ENCODE measurements around the gene DOCK3. TPM values are rescaled to one million over a fixed set of nuclear protein-coding genes. Genes with fewer than 3 reads are reported as not detected.

DOCK3 gene
- total RNA-seq, 3 donors from 2014 or later (not counting 1 experiment from before 2014, with no cell fraction given): 1.4 to 2.4 (median 1.7) TPM

DNA sequence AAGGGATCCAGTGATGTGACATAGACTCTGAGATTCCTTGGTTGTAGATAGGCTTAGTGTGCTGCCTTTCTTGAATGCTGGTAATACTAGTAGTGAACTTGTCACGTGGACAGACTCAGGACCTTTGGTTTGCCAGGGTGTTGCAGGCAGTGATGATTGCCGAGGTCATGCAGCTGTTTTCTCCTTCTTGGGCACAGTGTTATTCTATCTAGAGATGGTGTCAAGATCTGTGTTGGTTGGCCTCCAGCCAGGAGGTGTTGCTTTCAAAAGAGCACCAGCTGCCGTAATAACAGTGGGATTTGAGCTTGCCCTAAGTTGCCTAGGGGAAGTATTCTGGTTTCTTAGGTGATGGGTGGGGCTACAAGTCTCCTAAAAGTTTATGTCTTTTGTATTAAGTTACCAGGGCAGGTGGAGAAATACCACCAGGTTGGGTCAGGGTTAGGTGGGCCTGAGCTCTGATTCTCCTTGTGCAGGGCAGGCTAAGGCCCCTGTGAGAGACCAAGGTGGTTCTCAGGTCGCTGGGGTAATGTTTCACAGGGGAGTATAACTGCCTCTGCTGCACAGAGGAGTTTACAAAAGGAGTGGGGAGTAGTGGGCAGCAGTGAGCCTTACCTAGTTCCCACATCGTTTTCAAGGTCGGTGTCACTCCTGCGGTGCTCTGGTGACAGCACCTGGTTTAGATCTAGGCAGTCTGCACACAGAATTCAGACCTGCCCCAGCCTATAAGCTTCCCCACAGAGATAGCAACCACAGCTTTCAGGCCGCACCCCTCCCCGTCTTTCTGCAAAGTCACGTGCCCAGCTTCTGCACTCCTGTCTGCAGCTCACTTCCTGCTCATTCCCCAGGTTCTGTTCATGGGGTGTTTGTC lies 350.3 kb downstream of the DOCK3 start:
- TF ChIP-seq, protein P1, sequence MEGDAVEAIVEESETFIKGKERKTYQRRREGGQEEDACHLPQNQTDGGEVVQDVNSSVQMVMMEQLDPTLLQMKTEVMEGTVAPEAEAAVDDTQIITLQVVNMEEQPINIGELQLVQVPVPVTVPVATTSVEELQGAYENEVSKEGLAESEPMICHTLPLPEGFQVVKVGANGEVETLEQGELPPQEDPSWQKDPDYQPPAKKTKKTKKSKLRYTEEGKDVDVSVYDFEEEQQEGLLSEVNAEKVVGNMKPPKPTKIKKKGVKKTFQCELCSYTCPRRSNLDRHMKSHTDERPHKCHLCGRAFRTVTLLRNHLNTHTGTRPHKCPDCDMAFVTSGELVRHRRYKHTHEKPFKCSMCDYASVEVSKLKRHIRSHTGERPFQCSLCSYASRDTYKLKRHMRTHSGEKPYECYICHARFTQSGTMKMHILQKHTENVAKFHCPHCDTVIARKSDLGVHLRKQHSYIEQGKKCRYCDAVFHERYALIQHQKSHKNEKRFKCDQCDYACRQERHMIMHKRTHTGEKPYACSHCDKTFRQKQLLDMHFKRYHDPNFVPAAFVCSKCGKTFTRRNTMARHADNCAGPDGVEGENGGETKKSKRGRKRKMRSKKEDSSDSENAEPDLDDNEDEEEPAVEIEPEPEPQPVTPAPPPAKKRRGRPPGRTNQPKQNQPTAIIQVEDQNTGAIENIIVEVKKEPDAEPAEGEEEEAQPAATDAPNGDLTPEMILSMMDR (IDR thresholded peaks at IDR 0.05): no peak
- peak; percentile 75 to 90 for DNase-seq
- no peaks in the 10 kb centered on the region for H3K9me3 ChIP-seq (ENCODE audit: control insufficient read depth, insufficient read depth, low read length)
- H3K4me1 Mint-ChIP-seq: peaks cover 51 to 76% of the 10 kb centered on the region in 2 donors
- intact Hi-C loops (cut with micrococcal nuclease): no loop called here
- ATAC-seq: peak; percentile 80 to 92 (median 88)
- no peaks in the 10 kb centered on the region for H3K27me3 ChIP-seq (ENCODE audit: control insufficient read depth, insufficient read depth, low read length)
- WGBS (ENCODE audit: insufficient coverage): 5% methylated on average over 10 of the region's 10 CpGs
- no peaks in the 10 kb centered on the region for H3K27me3 Mint-ChIP-seq (ENCODE audit: low read depth in 2 of 2)
- peaks cover 24% of the 10 kb centered on the region for H3K4me1 ChIP-seq (ENCODE audit: control insufficient read depth, insufficient read depth, low read length)
- H3K4me3 Mint-ChIP-seq: peak overlapping the region; percentile 79
- H3K4me3 ChIP-seq (ENCODE audit: low read length): peak overlapping the region; percentile 9
- H3K9me3 Mint-ChIP-seq: peaks cover 3 to 10% of the 10 kb centered on the region in 2 donors
- H3K36me3 ChIP-seq (ENCODE audit: control insufficient read depth, insufficient read depth, low read length): no peaks in the 10 kb centered on the region
- peak overlapping the region; percentile 90 for H3K27ac ChIP-seq (ENCODE audit: low read length)
- peaks cover 40% of the 10 kb centered on the region for H3K36me3 Mint-ChIP-seq
- peak overlapping the region; percentile 90 for H3K27ac Mint-ChIP-seq

- Histone ChIP-seq H3K27me3 (ENCODE audit: control insufficient read depth, insufficient read depth, low read length) (no peaks in the 10 kb centered on the region), H3K4me3 (ENCODE audit: low read length) (no peak overlapping the region), H3K27ac (ENCODE audit: low read length) (no peak overlapping the region), H3K4me1 (ENCODE audit: control insufficient read depth, insufficient read depth, low read length) (no peaks in the 10 kb centered on the region), H3K9me3 (ENCODE audit: control insufficient read depth, insufficient read depth, low read length) (no peaks in the 10 kb centered on the region), H3K36me3 (ENCODE audit: control insufficient read depth, insufficient read depth, low read length) (no peaks in the 10 kb centered on the region)
- intact Hi-C loops (cut with micrococcal nuclease): no loop called here
- H3K4me3 Mint-ChIP-seq: no peak overlapping the region
- ATAC-seq: no peak
- H3K27me3 Mint-ChIP-seq (ENCODE audit: low read depth in 2 of 2): peaks cover 8 to 9% of the 10 kb centered on the region in 2 donors
- H3K36me3 Mint-ChIP-seq: peaks cover 35% of the 10 kb centered on the region
- TF ChIP-seq, protein P1 (IDR thresholded peaks at IDR 0.05): no peak
- peaks cover 0 to 6% of the 10 kb centered on the region in 2 donors for H3K9me3 Mint-ChIP-seq
- 67% methylated on average over 2 of the region's 3 CpGs for WGBS (ENCODE audit: insufficient coverage)
- DNase-seq: no peak
- no peak overlapping the region for H3K27ac Mint-ChIP-seq
- peaks cover 18 to 35% of the 10 kb centered on the region in 2 donors for H3K4me1 Mint-ChIP-seq
Measured at GRCh38 chr3:51031666-51032065, 356.9 kb downstream of the DOCK3 start.

DNA sequence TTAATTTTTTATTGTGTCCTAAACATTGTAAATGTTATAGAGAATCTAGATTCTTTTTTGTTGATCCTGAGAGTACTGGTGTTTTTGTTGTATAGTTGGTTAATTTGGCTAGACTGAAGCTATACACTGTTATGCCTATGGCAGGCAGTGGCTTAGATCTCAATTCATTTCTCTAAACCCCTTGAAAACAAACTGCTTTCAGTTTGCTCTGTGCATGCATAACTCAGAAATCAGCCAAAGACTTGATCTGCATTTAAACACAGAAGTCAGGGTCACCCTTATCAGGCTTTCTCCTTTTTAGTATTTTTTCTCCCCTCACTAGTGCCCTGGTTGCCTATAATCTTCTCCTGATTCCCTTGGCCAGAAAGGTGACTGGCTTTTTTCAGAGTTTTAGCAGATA lies 360.9 kb downstream of the DOCK3 start:
- Mint-ChIP-seq H3K9me3 (peaks cover 2 to 3% of the 10 kb centered on the region in 2 donors), H3K27ac (no peak overlapping the region)
- ATAC-seq: no peak

More for the DNA sequence above, 360.9 kb downstream of the DOCK3 start:
- DNase-seq: no peak
- Mint-ChIP-seq H3K36me3 (peaks cover 20% of the 10 kb centered on the region), H3K27me3 (ENCODE audit: low read depth in 2 of 2) (peaks cover 20 to 22% of the 10 kb centered on the region in 2 donors), H3K4me1 (no peaks in the 10 kb centered on the region), H3K4me3 (no peak overlapping the region)
- Histone ChIP-seq H3K27ac (ENCODE audit: low read length) (no peak overlapping the region), H3K4me3 (ENCODE audit: low read length) (no peak overlapping the region), H3K36me3 (ENCODE audit: control insufficient read depth, insufficient read depth, low read length) (no peaks in the 10 kb centered on the region), H3K9me3 (ENCODE audit: control insufficient read depth, insufficient read depth, low read length) (no peaks in the 10 kb centered on the region), H3K27me3 (ENCODE audit: control insufficient read depth, insufficient read depth, low read length) (no peaks in the 10 kb centered on the region), H3K4me1 (ENCODE audit: control insufficient read depth, insufficient read depth, low read length) (no peaks in the 10 kb centered on the region)
- intact Hi-C loops (cut with micrococcal nuclease): no loop called here
- TF ChIP-seq, protein P1 (IDR thresholded peaks at IDR 0.05): no peak
